ENCODE results near the gene CACNA1G. TPM values are rescaled to one million over a fixed set of nuclear protein-coding genes. Genes with fewer than 3 reads are reported as not detected.

Gene CACNA1G
- total and polyA plus RNA-seq, 2 donors (not counting 1 experiment from before 2014, with no cell fraction given) = 0.08 to 0.99 TPM

- Histone ChIP-seq H3K4me1 (ENCODE audit: control insufficient read depth, extremely low read depth, insufficient read depth, low read length) (peaks cover 2% of the 10 kb centered on the region), H3K27me3 (ENCODE audit: control insufficient read depth, insufficient read depth, low read length) (peaks cover 3% of the 10 kb centered on the region), H3K9me3 (ENCODE audit: control insufficient read depth, insufficient read depth, low read depth, low read length) (no peaks in the 10 kb centered on the region), H3K79me2 (ENCODE audit: control insufficient read depth, insufficient read depth, low read length) (no peaks in the 10 kb centered on the region), H3K36me3 (ENCODE audit: control insufficient read depth, insufficient read depth, low read length) (no peaks in the 10 kb centered on the region), H4K20me1 (ENCODE audit: control insufficient read depth, extremely low read depth, insufficient read depth, low read length) (no peaks in the 10 kb centered on the region), H3K9ac (ENCODE audit: insufficient read depth, low read length) (no peak overlapping the region), H3K27ac (ENCODE audit: insufficient read depth, low read length) (no peak overlapping the region), H3K4me2 (ENCODE audit: extremely low read depth, insufficient read depth, low read length) (no peak overlapping the region), H3K4me3 (replicated peaks in 1 of 4; ENCODE audit: control extremely low read depth in 1 of 4, insufficient read depth in 1 of 4, low read depth in 3 of 4, low read length in 4 of 4) (no peak overlapping the region), H2AFZ (ENCODE audit: low read length) (no peak overlapping the region)
- TF ChIP-seq EZH2 (IDR thresholded peaks at IDR 0.05; ENCODE audit: low read length, missing control alignments) (no peak), CTCF (conservative IDR thresholded peaks at IDR 0.05 in 1 of 2, IDR thresholded peaks at IDR 0.05 in 1 of 2; ENCODE audit: low read depth in 1 of 2, low read length in 2 of 2) (no peak)
- no peak for DNase-seq (ENCODE audit: low read depth in 2 of 2)
These were observed 55.3 kb downstream of the CACNA1G start for GRCh38 chr17:50615828-50616227.

- no peaks in the 10 kb centered on the region for H3K9me3 ChIP-seq (ENCODE audit: control insufficient read depth, insufficient read depth, low read depth, low read length)
- H3K4me1 ChIP-seq (ENCODE audit: control insufficient read depth, extremely low read depth, insufficient read depth, low read length) = peaks cover 2% of the 10 kb centered on the region
- no peak overlapping the region for H3K4me2 ChIP-seq (ENCODE audit: extremely low read depth, insufficient read depth, low read length)
- no peak overlapping the region for H3K27ac ChIP-seq (ENCODE audit: insufficient read depth, low read length)
- H3K79me2 ChIP-seq (ENCODE audit: control insufficient read depth, insufficient read depth, low read length) = no peaks in the 10 kb centered on the region
- TF ChIP-seq CTCF (conservative IDR thresholded peaks at IDR 0.05 in 1 of 2, IDR thresholded peaks at IDR 0.05 in 1 of 2; ENCODE audit: low read depth in 1 of 2, low read length in 2 of 2) (no peak), EZH2 (IDR thresholded peaks at IDR 0.05; ENCODE audit: low read length, missing control alignments) (no peak)
- no peak overlapping the region for H3K4me3 ChIP-seq (replicated peaks in 1 of 4; ENCODE audit: control extremely low read depth in 1 of 4, insufficient read depth in 1 of 4, low read depth in 3 of 4, low read length in 4 of 4)
- no peaks in the 10 kb centered on the region for H3K36me3 ChIP-seq (ENCODE audit: control insufficient read depth, insufficient read depth, low read length)
- H4K20me1 ChIP-seq (ENCODE audit: control insufficient read depth, extremely low read depth, insufficient read depth, low read length) = no peaks in the 10 kb centered on the region
- no peak overlapping the region for H3K9ac ChIP-seq (ENCODE audit: insufficient read depth, low read length)
- H3K27me3 ChIP-seq (ENCODE audit: control insufficient read depth, insufficient read depth, low read length) = no peaks in the 10 kb centered on the region
- H2AFZ ChIP-seq (ENCODE audit: low read length) = no peak overlapping the region
- peak; percentile 31 to 47 for DNase-seq (ENCODE audit: low read depth in 2 of 2)
These were observed 57.8 kb downstream of the CACNA1G start for GRCh38 chr17:50618300-50618699.

- no peak for DNase-seq (ENCODE audit: low read depth in 2 of 2)
- no peaks in the 10 kb centered on the region for H3K36me3 ChIP-seq (ENCODE audit: control insufficient read depth, insufficient read depth, low read length)
- TF ChIP-seq EZH2 (IDR thresholded peaks at IDR 0.05; ENCODE audit: low read length, missing control alignments) (no peak), CTCF (conservative IDR thresholded peaks at IDR 0.05 in 1 of 2, IDR thresholded peaks at IDR 0.05 in 1 of 2; ENCODE audit: low read depth in 1 of 2, low read length in 2 of 2) (no peak)
- H3K4me1 ChIP-seq (ENCODE audit: control insufficient read depth, extremely low read depth, insufficient read depth, low read length) = peaks cover 2% of the 10 kb centered on the region
- no peaks in the 10 kb centered on the region for H3K79me2 ChIP-seq (ENCODE audit: control insufficient read depth, insufficient read depth, low read length)
- H3K27ac ChIP-seq (ENCODE audit: insufficient read depth, low read length) = no peak overlapping the region
- H2AFZ ChIP-seq (ENCODE audit: low read length) = no peak overlapping the region
- H3K27me3 ChIP-seq (ENCODE audit: control insufficient read depth, insufficient read depth, low read length) = no peaks in the 10 kb centered on the region
- H4K20me1 ChIP-seq (ENCODE audit: control insufficient read depth, extremely low read depth, insufficient read depth, low read length) = no peaks in the 10 kb centered on the region
- H3K9me3 ChIP-seq (ENCODE audit: control insufficient read depth, insufficient read depth, low read depth, low read length) = no peaks in the 10 kb centered on the region
- no peak overlapping the region for H3K9ac ChIP-seq (ENCODE audit: insufficient read depth, low read length)
- no peak overlapping the region for H3K4me3 ChIP-seq (replicated peaks in 1 of 4; ENCODE audit: control extremely low read depth in 1 of 4, insufficient read depth in 1 of 4, low read depth in 3 of 4, low read length in 4 of 4)
- H3K4me2 ChIP-seq (ENCODE audit: extremely low read depth, insufficient read depth, low read length) = no peak overlapping the region
These were observed 58.4 kb downstream of the CACNA1G start for GRCh38 chr17:50618941-50619340.

Measured in fibroblast of lung (primary cell).